HG02678 (cell line): ENCODE results near the gene SSBP3.
"Not testable (repeated sequence)": the region's sequence is repeated elsewhere in the genome, so short reads cannot be mapped to it uniquely, and the experiment has no call there.

ENCODE experiments used
- ATAC-seq: cut with Tn5 transposase; IDR thresholded peaks from one replicate; pipeline ENCODE4 v1.9.1; 2021; ENCODE audit warnings: mild to moderate bottlenecking, moderate library complexity; ENCODE audit not compliant: unreplicated experiment

Gene SSBP3

GRCh38 chr1:54253480-54253879, 152.7 kb downstream of the SSBP3 start:
- no peak for ATAC-seq

DNA sequence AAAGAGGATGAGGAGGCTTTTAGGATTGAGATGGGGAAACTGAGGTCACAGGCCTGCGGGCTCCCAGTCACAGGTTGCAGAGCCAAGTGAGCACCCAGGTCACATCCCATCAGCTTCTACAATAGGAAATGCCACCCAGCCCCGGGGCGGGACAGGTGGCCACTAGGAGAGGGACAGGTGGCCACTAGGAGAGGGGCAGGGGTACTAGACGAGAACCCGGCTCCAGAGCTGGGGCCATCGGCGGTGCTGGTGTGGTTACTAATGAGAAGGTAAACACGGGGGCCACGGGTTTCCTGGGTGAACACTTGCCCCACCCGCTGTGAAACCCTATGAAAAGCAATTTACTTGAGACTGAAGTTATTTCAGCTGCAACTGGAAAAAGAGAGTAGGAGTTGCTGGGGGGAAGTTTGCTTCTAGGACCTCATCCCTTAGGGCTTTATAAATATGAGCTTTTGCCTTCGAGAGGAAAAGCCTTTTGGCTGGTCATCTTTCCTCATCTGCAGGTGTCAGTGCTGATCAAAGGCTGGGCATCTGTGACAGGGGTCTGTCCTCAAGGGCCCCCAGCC, 153.7 kb downstream of the SSBP3 start:
- ATAC-seq, result no peak

- no peak for ATAC-seq
These were observed 155.5 kb downstream of the SSBP3 start for GRCh38 chr1:54250670-54251069.

- no peak for ATAC-seq
These were observed 156.3 kb downstream of the SSBP3 start for GRCh38 chr1:54249819-54250435.

GRCh38 chr1:54248966-54249365, 157.2 kb downstream of the SSBP3 start:
- no peak for ATAC-seq

DNA sequence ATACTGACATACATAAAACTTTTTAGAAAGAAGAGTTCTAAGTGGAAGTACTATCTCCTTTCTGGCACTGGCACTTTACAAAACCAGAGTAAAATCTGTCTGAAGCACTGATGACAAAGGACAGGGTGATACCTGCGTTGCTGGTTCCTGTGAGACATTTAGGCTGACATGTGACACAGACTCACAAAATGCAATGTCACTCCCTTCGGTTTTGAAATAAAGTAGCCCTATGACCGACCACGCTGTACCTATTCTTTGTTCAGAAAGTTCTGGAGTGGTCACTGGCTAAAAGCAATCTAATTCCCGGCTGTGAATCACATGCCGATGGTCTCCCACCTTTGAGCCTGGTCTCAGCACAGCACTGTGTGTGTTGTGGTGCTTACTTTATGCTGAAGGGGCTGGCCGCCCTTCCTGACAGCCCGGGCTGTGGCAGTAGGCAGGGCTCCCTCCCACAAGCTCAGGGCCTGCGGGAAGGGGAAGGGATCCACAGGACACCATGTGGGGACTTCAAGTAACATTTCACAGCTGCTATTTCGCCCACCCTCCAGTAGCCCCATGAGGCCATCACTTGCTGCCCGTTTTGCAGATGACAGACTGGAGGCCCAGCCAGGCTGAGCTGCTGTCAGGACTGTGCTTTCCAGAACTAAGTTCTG, 158.2 kb downstream of the SSBP3 start:
- ATAC-seq, result no peak

DNA sequence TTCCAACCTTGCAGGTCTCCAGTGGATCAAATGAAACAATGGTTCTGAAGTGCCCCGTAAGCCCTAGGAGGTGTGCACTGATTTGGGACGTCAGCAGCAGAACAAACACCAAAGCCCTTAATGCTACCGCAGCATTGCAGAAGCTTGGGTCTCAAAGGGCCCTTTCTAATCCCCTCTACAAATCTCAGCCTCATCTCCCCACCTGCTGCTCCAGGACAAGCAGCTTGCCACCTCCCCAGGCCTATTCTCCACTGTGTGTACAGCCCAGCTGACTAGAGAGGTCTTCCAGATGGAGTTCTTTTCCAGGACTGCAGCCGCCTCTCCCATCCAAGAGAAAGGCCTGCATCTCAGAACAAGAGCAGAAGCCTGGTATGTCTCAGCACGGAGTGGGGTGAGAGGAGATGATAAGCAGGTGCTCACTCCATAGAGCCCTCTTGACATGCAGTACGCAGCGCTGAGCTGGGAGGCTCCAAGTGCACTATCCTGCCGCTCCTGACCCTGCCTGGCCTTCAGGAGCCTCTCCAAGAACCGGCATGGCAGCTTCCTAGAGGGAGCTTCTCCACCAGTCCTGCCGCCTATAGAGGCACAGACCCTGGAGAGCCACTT, 160.0 kb downstream of the SSBP3 start:
- no peak for ATAC-seq

DNA sequence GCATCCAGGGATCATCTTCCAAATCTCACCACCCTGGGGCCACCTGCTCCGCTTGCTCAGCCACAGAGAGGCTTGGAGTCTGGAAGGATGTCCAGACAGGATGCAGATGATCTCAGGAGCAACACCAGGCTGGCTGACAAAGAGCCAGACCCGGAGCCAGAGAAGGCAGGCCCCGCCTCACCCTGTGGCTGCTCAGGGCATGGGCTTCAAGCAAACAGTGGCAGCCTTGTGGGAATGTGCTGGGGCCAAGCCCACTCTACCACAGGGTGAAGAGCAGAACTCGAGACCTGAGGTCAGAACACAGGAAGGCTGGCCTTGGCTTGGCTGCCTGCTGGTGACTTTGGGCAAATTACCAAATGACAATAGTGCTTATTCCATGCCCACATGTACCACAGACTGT, 160.7 kb downstream of the SSBP3 start:
- ATAC-seq, result no peak

DNA sequence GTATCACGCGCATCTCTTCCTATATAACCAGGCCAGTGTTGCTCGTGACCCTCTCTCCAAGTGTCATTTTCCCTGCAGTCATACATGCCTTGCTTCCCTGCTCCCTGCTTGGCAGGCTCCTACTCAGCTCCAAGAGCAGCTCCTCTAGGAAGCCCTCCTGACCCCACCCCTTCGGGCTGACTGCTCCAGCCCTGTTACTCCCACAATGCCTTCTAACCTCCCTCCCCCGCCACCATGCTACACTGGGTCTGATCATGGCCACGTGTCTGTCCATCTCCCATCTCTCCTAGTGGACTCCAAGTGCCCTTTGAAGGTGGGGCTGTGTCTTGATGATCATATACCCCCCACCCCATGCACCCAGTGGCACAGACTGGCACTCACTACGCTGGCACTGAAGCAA, 161.5 kb downstream of the SSBP3 start:
- no peak for ATAC-seq

GRCh38 chr1:54243022-54243421, 163.2 kb downstream of the SSBP3 start:
- no peak for ATAC-seq

DNA sequence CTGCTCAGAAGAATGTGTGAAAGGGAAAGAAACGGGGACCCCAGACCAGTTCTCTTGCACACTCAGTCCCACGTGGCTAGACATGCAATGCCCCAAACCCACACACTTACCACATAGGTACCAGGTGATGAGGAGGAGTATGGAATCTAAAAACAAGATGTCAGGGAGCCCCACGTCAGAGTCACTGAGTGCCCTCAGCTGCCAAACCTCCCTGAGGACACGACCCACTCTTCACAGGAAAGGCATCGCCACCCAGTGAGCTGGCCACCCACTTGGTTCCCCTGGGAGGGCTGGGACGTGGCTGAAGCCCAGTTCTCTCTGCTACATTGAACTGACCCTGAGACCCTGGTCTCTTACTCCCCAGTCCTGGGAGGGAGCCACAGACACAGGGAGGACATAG, 164.8 kb downstream of the SSBP3 start:
- no peak for ATAC-seq

- ATAC-seq, result no peak
These were observed 165.4 kb downstream of the SSBP3 start for GRCh38 chr1:54240741-54241335.

- no peak for ATAC-seq
These were observed 166.6 kb downstream of the SSBP3 start for GRCh38 chr1:54239631-54240031.

- ATAC-seq, result no peak
These were observed 167.2 kb downstream of the SSBP3 start for GRCh38 chr1:54239035-54239383.

- no peak for ATAC-seq
These were observed 167.7 kb downstream of the SSBP3 start for GRCh38 chr1:54238353-54239034.

GRCh38 chr1:54237586-54237985, 168.6 kb downstream of the SSBP3 start:
- no peak for ATAC-seq

DNA sequence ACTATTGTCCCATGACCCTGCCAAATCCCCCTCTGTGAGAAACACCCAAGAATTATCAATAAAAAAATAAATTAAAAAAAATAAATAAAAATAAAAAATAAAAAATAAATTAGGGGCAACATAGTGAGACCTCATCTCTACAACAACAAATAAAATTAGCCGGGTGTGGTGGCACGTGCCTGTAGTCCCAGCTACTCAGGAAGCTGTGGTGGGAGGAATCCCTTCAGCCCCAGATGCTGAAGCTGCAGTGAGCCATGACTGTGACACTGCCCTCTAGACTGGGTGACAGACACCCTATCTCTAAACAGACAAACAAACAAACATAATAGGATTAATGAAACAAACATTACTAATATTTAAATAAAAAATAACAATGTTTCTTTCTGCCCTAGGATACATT, 171.9 kb downstream of the SSBP3 start:
- no peak for ATAC-seq

- ATAC-seq, result not testable (repeated sequence)
These were observed 173.0 kb downstream of the SSBP3 start for GRCh38 chr1:54233196-54233595.

GRCh38 chr1:54230507-54231339, 175.5 kb downstream of the SSBP3 start:
- ATAC-seq, result no peak

DNA sequence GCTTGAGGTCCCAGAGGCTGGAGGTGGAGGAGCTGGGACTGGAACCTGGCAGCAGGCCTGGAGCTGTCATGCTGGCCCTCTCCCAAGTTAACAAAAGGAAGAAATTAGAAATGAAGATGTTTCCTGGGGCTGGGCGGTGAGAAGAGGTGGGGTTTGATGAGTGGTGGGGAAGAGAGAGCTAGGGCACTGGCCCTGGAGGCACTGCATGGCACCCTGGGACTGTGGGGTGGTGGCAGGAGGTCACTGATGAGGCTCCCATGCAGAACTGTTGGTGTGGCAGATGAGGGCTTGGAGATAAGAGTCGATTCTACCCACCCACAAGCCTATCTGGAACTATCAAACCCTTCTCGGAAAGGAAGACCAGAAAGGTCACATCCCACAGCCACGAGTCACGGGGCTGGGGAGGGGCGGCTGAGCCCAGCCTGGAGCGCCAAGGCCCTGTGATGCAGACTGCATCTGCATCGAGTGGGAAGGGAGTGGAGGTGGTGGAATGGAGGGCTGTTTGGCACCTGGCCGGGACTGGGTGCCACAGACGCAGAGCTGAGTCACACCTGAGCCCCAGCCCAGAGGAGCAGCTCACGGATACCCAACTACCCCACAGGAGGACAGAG, 176.8 kb downstream of the SSBP3 start:
- no peak for ATAC-seq
